22Rv1 (cell line): Measurements from ENCODE around the gene HTR3D.
"Not testable (repeated sequence)": the region's sequence is repeated elsewhere in the genome, so short reads cannot be mapped to it uniquely, and the experiment has no call there.

ENCODE experiments used
- H3K27ac ChIP-seq: fragments of 450-650 bp; 2 replicates; pipeline ENCODE4 v1.5.1; 2017
- ZFX ChIP-seq: fragments of 450-650 bp; IDR thresholded peaks from 2 replicates; pipeline ENCODE4 v1.6.1; 2017; ENCODE audit warnings: antibody characterized with exemption, borderline replicate concordance
- TF ChIP-seq, protein P1 (sequence below): fragments of 450-650 bp; IDR thresholded peaks from 2 replicates; pipeline ENCODE4 v1.5.1; 2017; ENCODE audit warnings: mild to moderate bottlenecking

The HTR3D gene

DNA sequence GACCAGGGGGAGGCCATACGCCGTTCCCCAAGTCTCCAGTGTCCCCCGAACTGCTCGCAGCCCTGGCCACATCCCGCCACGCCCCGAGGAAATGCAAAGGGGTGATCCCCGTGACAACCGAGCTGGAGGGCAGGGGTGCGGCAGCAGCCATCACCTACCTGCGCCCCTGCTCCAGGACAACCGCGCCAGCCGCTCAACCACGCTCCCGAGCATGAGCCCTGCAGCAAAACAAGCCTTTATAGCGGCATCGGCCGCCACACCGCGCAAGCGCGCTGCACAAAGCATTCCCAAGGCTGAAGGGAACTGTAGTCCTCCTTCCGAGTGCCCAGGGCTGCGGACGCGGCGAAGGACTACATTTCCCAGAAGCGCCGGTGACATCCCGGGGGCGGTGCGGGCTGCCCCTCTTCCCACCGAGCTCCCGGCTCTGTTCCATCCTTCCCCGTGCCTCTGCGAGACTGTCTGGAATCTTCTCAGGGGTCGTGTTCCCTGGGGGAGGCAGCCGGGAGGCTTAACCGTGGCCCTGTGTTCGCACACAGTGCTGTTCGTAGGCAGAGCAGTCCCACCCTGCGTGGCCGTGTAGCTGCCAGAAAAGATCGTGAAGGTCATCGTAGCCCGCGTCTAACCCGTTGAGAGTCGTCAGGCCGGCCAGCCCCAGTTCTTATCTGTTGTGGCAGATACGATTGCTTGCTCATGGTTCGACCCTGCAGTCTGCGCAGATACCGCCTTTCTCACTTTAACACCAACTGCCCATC is 13.7 kb upstream of the HTR3D start, which contains the start of gene ABCC5:
Gene ABCC5 (minus strand): TSS at position 213 of the 752 bp plus-strand sequence. CDS start 3,492 bp downstream, outside the sequence.
- peak within 1 kb of the TSS; percentile 58 for H3K27ac ChIP-seq
- TF ChIP-seq, protein P1, sequence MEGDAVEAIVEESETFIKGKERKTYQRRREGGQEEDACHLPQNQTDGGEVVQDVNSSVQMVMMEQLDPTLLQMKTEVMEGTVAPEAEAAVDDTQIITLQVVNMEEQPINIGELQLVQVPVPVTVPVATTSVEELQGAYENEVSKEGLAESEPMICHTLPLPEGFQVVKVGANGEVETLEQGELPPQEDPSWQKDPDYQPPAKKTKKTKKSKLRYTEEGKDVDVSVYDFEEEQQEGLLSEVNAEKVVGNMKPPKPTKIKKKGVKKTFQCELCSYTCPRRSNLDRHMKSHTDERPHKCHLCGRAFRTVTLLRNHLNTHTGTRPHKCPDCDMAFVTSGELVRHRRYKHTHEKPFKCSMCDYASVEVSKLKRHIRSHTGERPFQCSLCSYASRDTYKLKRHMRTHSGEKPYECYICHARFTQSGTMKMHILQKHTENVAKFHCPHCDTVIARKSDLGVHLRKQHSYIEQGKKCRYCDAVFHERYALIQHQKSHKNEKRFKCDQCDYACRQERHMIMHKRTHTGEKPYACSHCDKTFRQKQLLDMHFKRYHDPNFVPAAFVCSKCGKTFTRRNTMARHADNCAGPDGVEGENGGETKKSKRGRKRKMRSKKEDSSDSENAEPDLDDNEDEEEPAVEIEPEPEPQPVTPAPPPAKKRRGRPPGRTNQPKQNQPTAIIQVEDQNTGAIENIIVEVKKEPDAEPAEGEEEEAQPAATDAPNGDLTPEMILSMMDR: peak; percentile 60
- no peak for TF ChIP-seq ZFX

DNA sequence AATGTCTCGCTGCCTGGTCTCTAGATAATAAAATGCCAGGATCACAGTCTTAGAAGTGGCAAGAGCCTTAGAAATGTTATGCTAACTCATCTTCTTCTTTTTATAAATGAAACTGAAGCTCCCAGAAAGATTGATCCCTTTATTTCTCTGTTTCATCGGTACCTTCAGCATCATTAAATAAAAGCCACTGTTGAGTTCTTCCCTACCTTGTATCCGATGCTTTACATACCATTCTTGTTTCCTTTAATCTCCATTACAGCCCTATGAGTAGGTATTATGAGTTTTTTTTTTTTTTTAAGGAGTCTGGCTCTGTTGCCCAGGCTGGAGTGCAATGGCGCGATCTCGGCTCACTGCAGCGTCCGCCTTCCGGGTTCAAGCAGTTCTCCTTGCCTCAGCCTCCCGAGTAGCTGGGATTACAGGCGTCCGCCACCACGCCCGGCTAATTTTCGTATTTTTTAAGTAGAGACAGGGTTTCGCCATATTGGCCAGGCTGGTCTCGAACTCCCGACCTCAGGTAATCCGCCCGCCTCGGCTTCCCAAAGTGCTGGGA is 13.0 kb upstream of the HTR3D start:
- TF ChIP-seq ZFX: no peak
- TF ChIP-seq, protein P1: no peak
- H3K27ac ChIP-seq: peak overlapping the region; percentile 58

DNA sequence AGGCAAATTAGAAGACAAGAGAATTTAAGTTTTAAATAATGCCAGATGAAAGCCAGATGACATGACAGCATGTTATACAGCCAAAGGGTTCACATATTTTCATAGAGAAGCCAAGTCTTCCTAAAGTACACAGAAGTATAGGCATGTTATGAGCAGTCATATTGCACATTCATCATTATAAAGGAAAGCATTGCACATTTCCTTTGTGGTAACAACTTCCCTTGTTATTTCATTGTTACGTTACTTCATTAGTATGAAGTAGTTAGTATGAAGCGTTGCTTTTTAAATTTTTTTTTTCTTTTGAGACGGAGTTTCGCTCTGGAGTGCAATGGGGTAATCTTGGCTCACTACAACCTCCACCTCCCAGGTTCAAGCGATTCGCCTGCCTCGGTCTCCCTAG is 9.2 kb upstream of the HTR3D start:
- no peak for TF ChIP-seq ZFX
- TF ChIP-seq, protein P1: no peak
- no peak overlapping the region for H3K27ac ChIP-seq

DNA sequence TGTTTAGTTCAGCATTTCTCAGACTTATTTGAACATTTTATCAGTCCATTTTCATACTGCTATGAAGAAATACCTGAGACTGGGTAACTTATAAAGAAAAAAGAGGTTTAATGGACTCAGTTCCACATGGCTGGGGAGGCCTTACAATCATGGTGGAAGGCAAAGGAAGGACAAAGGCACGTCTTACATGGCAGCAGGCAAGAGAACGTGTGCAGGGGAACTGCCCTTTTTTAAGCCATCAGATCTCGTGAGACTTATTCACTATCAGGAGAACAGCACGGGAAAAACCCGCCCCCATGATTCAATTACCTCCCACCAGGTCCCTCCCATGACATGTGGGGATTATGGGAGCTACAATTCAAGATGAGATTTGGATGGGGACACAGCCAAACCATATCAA is 6.3 kb upstream of the HTR3D start:
- not testable (repeated sequence) for H3K27ac ChIP-seq

DNA sequence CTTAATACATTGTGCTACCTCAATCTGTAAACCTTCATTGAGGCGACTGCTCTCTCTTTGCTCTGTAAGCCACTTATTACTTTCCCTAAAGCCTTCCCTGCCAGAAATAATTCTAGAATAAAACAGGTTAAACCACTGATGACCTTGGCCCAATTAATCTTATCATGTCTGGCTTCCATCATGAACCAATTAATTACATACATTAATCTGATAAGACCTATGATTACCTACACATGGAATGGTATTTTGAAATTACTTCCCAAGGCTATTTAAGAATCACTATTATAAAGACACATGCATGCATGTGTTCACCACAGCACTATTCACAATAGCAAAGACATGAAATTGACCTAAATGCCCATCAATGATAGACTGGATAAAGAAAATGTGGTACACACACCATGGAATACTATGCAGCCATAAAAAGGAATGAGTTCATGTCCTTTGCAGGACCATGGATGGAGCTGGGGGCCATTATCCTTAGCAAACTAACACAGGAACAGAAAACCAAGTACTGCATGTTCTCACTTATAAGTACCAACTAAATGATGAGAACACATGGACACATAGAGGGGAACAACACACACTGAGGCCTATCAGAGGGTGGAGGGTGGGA is 3.2 kb upstream of the HTR3D start:
- H3K27ac ChIP-seq: not testable (repeated sequence)

DNA sequence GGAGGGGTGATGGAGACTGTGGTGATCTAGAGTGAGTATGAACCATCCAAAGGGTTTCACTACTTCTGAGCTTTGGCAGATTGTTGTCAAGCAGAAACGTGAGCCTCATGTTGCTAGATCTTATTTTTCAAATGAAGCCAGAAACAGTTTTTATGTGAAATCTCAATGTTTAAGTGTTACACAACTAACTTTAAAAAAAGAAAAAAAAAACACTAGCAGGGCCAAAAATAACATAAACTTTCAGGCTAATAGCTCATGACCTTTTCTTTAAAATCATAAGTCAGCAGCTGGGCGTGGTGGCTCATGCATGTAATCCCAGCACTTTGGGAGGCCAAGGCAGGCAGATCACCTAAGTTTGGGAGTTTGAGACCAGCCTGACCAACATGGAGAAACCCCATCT is 2.1 kb upstream of the HTR3D start:
- no peak for TF ChIP-seq ZFX
- TF ChIP-seq, protein P1: no peak
- no peak overlapping the region for H3K27ac ChIP-seq

DNA sequence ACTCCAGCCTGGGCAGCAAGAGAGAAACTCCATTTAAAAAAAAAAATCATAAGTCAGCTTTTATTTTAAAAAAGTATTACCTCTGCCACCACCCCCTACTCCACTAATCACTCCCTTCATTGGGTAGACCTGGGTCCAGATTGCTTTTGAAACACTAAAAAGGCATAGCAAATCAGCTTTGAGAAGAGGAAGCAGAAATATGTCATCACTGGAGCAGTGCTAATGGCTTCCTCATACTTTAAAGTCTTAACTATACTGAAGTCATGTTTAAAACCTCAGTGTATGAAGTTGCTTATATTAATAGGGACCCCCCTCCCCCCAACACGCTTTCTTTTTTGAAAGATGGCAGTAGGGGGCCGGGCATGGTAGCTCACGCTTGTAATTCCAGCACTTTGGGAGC is 1.0 kb upstream of the HTR3D start:
- no peak overlapping the region for H3K27ac ChIP-seq
- TF ChIP-seq ZFX: no peak
- TF ChIP-seq, protein P1: no peak

DNA sequence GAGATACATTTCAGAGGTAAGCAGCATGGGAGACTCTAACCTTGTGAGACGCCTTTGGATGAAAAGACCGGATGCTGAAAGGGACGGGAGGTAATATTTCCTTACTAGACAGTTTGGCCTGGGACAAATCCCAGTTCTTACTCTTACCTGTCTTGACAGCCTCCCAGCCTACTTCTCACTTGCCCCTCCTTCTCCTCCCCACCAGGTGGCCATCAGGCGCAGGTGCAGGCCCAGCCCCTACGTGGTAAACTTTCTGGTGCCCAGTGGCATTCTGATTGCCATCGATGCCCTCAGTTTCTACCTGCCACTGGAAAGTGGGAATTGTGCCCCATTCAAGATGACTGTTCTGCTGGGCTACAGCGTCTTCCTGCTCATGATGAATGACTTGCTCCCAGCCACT is 6.3 kb downstream of the HTR3D start:
- no peak for TF ChIP-seq ZFX
- TF ChIP-seq, protein P1: peak; percentile 27; the same call in 1 of the 2 replicates
- no peak overlapping the region for H3K27ac ChIP-seq

DNA sequence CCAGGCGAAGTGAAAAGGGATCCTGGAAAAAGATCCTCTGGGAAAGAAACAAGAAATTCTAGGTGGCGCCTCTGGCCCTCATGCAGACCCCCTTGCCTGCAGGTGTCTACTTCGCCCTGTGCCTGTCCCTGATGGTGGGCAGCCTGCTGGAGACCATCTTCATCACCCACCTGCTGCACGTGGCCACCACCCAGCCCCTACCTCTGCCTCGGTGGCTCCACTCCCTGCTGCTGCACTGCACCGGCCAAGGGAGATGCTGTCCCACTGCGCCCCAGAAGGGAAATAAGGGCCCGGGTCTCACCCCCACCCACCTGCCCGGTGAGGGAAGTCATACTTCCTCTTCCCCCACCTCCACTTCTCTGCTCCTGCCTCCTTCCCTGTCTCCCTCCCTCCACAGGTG is 6.8 kb downstream of the HTR3D start:
- not testable (repeated sequence) for H3K27ac ChIP-seq
